Skeletal muscle satellite cell (primary cell): Measurements from ENCODE around the gene FUS. TPM values are rescaled to one million over a fixed set of nuclear protein-coding genes. Genes with fewer than 3 reads are reported as not detected.

ENCODE experiments used
- H3K27me3 ChIP-seq: 2 replicates; pipeline ENCODE4 v1.7.0; 2013; ENCODE audit warnings: low read length; ENCODE audit not compliant: control insufficient read depth, insufficient read depth
- H3K36me3 ChIP-seq: 2 replicates; pipeline ENCODE4 v1.7.0; 2013; ENCODE audit warnings: mild to moderate bottlenecking, control low read depth, low read length; ENCODE audit not compliant: insufficient read depth
- H3K4me1 ChIP-seq: 2 replicates; pipeline ENCODE4 v1.7.0; 2013; ENCODE audit warnings: low read length; ENCODE audit not compliant: control insufficient read depth, insufficient read depth
- H3K4me2 ChIP-seq: 2 replicates; pipeline ENCODE4 v1.7.0; 2013; ENCODE audit warnings: mild to moderate bottlenecking, low read length
- H3K4me3 ChIP-seq: 2 replicates; pipeline ENCODE4 v1.7.0; 2013; ENCODE audit warnings: low read length
- H3K9ac ChIP-seq: 2 replicates; pipeline ENCODE4 v1.7.0; 2013; ENCODE audit warnings: mild to moderate bottlenecking, low read depth, low read length, moderate library complexity
- H3K9me3 ChIP-seq: replicated peaks from 2 replicates; pipeline ENCODE4 v1.7.0; 2013; ENCODE audit warnings: mild to moderate bottlenecking, control low read depth, low read length
- total RNA-seq: library from RNA; depleted of rRNA; stranded (reverse); fragments of >200 nt; gene quantifications from 2 replicates; pipeline ENCODE4 v1.2.3, GENCODE V29; 2012; rRNA removed

Gene FUS
- 34.0 and 41.9 TPM in 2 replicates for total RNA-seq

GRCh38 chr16:31179747-31180459, at the start of gene FUS:
TSS of gene FUS (plus strand) at chr16:31180139. CDS start at chr16:31180215, 76 bp downstream.
- no peaks in the 10 kb centered on the region for H3K9me3 ChIP-seq
- H3K4me2 ChIP-seq: peak within 1 kb of the TSS; percentile 92
- H3K36me3 ChIP-seq: peaks cover 38% of the 10 kb centered on the region
- peak within 1 kb of the TSS; percentile 98 for H3K9ac ChIP-seq
- peaks cover 26% of the 10 kb centered on the region for H3K4me1 ChIP-seq
- no peaks in the 10 kb centered on the region for H3K27me3 ChIP-seq
- peak within 1 kb of the TSS; percentile 93 for H3K4me3 ChIP-seq

- no peak overlapping the region for H3K9ac ChIP-seq
- no peaks in the 10 kb centered on the region for H3K27me3 ChIP-seq
- no peak overlapping the region for H3K4me3 ChIP-seq
- H3K9me3 ChIP-seq: no peaks in the 10 kb centered on the region
- peaks cover 18% of the 10 kb centered on the region for H3K4me1 ChIP-seq
- H3K4me2 ChIP-seq: no peak overlapping the region
- H3K36me3 ChIP-seq: peaks cover 10% of the 10 kb centered on the region
Measured at GRCh38 chr16:31130336-31130891, 49.5 kb upstream of the FUS start.

- H3K4me3 ChIP-seq: no peak overlapping the region
- peaks cover 10% of the 10 kb centered on the region for H3K36me3 ChIP-seq
- no peak overlapping the region for H3K4me2 ChIP-seq
- no peaks in the 10 kb centered on the region for H3K9me3 ChIP-seq
- H3K4me1 ChIP-seq: peaks cover 18% of the 10 kb centered on the region
- no peaks in the 10 kb centered on the region for H3K27me3 ChIP-seq
- no peak overlapping the region for H3K9ac ChIP-seq
Measured at GRCh38 chr16:31130899-31131298, 49.0 kb upstream of the FUS start.

- no peaks in the 10 kb centered on the region for H3K27me3 ChIP-seq
- H3K9me3 ChIP-seq: no peaks in the 10 kb centered on the region
- no peak overlapping the region for H3K9ac ChIP-seq
- H3K4me2 ChIP-seq: no peak overlapping the region
- H3K36me3 ChIP-seq: peaks cover 10% of the 10 kb centered on the region
- no peak overlapping the region for H3K4me3 ChIP-seq
- H3K4me1 ChIP-seq: peaks cover 18% of the 10 kb centered on the region
Measured at GRCh38 chr16:31131416-31131815, 48.5 kb upstream of the FUS start.

GRCh38 chr16:31131841-31132271, 48.1 kb upstream of the FUS start:
- Histone ChIP-seq H3K4me1 (peaks cover 18% of the 10 kb centered on the region), H3K27me3 (no peaks in the 10 kb centered on the region), H3K4me2 (no peak overlapping the region), H3K4me3 (no peak overlapping the region), H3K36me3 (peaks cover 10% of the 10 kb centered on the region), H3K9ac (no peak overlapping the region), H3K9me3 (no peaks in the 10 kb centered on the region)

- Histone ChIP-seq H3K4me3 (no peak overlapping the region), H3K36me3 (peaks cover 10% of the 10 kb centered on the region), H3K4me2 (no peak overlapping the region), H3K27me3 (no peaks in the 10 kb centered on the region), H3K9ac (no peak overlapping the region), H3K9me3 (no peaks in the 10 kb centered on the region), H3K4me1 (peaks cover 18% of the 10 kb centered on the region)
Measured at GRCh38 chr16:31132303-31132979, 47.5 kb upstream of the FUS start.

- H3K9me3 ChIP-seq: no peaks in the 10 kb centered on the region
- H3K9ac ChIP-seq: no peak overlapping the region
- peaks cover 6% of the 10 kb centered on the region for H3K36me3 ChIP-seq
- peaks cover 18% of the 10 kb centered on the region for H3K4me1 ChIP-seq
- H3K27me3 ChIP-seq: no peaks in the 10 kb centered on the region
- no peak overlapping the region for H3K4me3 ChIP-seq
- no peak overlapping the region for H3K4me2 ChIP-seq
Measured at GRCh38 chr16:31133046-31133501, 46.9 kb upstream of the FUS start.

GRCh38 chr16:31134091-31134571, 45.8 kb upstream of the FUS start:
- Histone ChIP-seq H3K27me3 (no peaks in the 10 kb centered on the region), H3K4me2 (no peak overlapping the region), H3K4me3 (no peak overlapping the region), H3K9ac (no peak overlapping the region), H3K4me1 (peaks cover 25% of the 10 kb centered on the region), H3K9me3 (no peaks in the 10 kb centered on the region), H3K36me3 (peaks cover 6% of the 10 kb centered on the region)

GRCh38 chr16:31134625-31135534, 45.1 kb upstream of the FUS start:
- peaks cover 20% of the 10 kb centered on the region for H3K4me1 ChIP-seq
- H3K27me3 ChIP-seq: no peaks in the 10 kb centered on the region
- peaks cover 6% of the 10 kb centered on the region for H3K36me3 ChIP-seq
- no peak overlapping the region for H3K4me3 ChIP-seq
- no peak overlapping the region for H3K9ac ChIP-seq
- no peak overlapping the region for H3K4me2 ChIP-seq
- H3K9me3 ChIP-seq: no peaks in the 10 kb centered on the region

- Histone ChIP-seq H3K9me3 (no peaks in the 10 kb centered on the region), H3K27me3 (no peaks in the 10 kb centered on the region), H3K4me3 (no peak within 1 kb of the TSS), H3K9ac (no peak within 1 kb of the TSS), H3K36me3 (peaks cover 6% of the 10 kb centered on the region), H3K4me2 (no peak within 1 kb of the TSS), H3K4me1 (peaks cover 16% of the 10 kb centered on the region)
Measured at GRCh38 chr16:31135535-31136286, 44.2 kb upstream of the FUS start, which contains the start of gene PRSS8. TSS of gene PRSS8 (minus strand) at chr16:31135727. CDS start at chr16:31135498, 229 bp downstream.
